Gastrocnemius medialis (tissue), 4 donors: ENCODE results near the gene MAN1A2.

Source experiments
- POLR2A ChIP-seq, 2 donors: fragments of 450-650 bp; IDR thresholded peaks; one replicate each; pipeline ENCODE4 v1.6.1; 2017; ENCODE audit warnings: antibody characterized with exemption in 2 of 2, mild to moderate bottlenecking in 2 of 2, moderate library complexity in 2 of 2
- TF ChIP-seq, protein P1 (sequence below), 5 experiments: fragments of 450-650 bp in 3 of 5; fragments of 200-600 bp in 2 of 5; sonication (generic) in 2 of 5; IDR thresholded peaks in 4 of 5; conservative IDR thresholded peaks in 1 of 5; 1 replicate in 4 of 5; 2 replicates in 1 of 5; pipeline ENCODE4 v1.5.1; 2016 to 2019; ENCODE audit warnings: antibody characterized with exemption in 5 of 5, mild to moderate bottlenecking in 3 of 5, moderate library complexity in 3 of 5

- TF ChIP-seq POLR2A (IDR thresholded peaks at IDR 0.05), result no peak
- TF ChIP-seq, protein P1, sequence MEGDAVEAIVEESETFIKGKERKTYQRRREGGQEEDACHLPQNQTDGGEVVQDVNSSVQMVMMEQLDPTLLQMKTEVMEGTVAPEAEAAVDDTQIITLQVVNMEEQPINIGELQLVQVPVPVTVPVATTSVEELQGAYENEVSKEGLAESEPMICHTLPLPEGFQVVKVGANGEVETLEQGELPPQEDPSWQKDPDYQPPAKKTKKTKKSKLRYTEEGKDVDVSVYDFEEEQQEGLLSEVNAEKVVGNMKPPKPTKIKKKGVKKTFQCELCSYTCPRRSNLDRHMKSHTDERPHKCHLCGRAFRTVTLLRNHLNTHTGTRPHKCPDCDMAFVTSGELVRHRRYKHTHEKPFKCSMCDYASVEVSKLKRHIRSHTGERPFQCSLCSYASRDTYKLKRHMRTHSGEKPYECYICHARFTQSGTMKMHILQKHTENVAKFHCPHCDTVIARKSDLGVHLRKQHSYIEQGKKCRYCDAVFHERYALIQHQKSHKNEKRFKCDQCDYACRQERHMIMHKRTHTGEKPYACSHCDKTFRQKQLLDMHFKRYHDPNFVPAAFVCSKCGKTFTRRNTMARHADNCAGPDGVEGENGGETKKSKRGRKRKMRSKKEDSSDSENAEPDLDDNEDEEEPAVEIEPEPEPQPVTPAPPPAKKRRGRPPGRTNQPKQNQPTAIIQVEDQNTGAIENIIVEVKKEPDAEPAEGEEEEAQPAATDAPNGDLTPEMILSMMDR (IDR thresholded peaks at IDR 0.05 in 4 of 5, conservative IDR thresholded peaks at IDR 0.05 in 1 of 5), result no peak
These were observed 46.7 kb upstream of the MAN1A2 start for GRCh38 chr1:117320515-117320914.
